Measurements from ENCODE around the gene CSTF2T.

DNA sequence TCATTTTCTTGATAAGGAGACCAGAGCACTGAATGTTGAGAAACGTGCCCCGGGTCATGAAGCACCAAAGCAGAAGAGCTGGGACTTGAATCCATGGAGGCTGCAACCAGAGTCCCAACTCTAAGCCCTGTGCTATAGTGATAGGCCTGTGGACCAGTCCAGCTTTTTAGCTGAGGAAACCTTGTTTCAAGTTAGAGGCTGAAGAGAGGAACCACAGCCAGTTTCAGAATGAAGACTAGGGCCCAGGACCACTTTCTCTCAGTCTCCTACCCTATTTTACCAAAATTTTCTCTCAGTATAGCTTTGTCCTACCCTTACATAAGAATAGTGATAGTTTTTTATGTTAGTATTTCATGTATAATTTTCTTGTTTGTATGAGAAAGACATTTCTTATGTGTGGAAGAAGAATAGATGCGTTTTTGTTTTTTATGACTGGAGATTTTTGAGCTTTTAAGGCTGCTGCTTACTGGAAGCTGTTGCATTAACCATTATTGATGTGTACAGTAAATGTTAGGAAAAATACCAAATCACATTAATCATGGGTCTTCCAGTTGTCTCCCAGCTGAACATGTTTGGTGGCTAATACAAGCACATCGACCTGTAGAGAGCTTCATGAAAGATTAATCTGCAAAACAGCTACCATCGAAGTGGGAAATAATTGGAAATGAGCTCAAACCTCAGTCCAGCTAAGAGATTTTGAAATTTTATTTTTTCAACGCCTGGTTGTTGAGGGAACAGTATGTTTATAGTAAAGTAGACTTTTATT, 45.0 kb upstream of the CSTF2T start:
- TF ChIP-seq, protein P1, sequence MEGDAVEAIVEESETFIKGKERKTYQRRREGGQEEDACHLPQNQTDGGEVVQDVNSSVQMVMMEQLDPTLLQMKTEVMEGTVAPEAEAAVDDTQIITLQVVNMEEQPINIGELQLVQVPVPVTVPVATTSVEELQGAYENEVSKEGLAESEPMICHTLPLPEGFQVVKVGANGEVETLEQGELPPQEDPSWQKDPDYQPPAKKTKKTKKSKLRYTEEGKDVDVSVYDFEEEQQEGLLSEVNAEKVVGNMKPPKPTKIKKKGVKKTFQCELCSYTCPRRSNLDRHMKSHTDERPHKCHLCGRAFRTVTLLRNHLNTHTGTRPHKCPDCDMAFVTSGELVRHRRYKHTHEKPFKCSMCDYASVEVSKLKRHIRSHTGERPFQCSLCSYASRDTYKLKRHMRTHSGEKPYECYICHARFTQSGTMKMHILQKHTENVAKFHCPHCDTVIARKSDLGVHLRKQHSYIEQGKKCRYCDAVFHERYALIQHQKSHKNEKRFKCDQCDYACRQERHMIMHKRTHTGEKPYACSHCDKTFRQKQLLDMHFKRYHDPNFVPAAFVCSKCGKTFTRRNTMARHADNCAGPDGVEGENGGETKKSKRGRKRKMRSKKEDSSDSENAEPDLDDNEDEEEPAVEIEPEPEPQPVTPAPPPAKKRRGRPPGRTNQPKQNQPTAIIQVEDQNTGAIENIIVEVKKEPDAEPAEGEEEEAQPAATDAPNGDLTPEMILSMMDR (IDR thresholded peaks at IDR 0.05; ENCODE audit: extremely low read depth in 1 of 2, insufficient read depth in 1 of 2, low read depth in 1 of 2, low read length in 2 of 2) = no peak
- no peak for TF ChIP-seq FOS (IDR thresholded peaks at IDR 0.05; ENCODE audit: borderline replicate concordance, insufficient read depth, low read length)

Measured in endothelial cell of umbilical vein (primary cell).